Pulmonary artery endothelial cell (primary cell): ENCODE results near the gene CALCB. TPM values are rescaled to one million over a fixed set of nuclear protein-coding genes. Genes with fewer than 3 reads are reported as not detected.

ENCODE experiments used
- DNase-seq: peaks from one replicate; pipeline ENCODE4 v3.0.0-alpha.2; 2011; ENCODE audit warnings: low read depth, low spot score
- total RNA-seq: library from RNA; depleted of rRNA; stranded (reverse); fragments of >200 nt; gene quantifications from 2 replicates; pipeline ENCODE4 v1.2.3, GENCODE V29; 2014

The CALCB gene
- total RNA-seq, 1 donor from 2014 or later: 0.07 TPM

GRCh38 chr11:15074206-15075161, 1.1 kb downstream of the CALCB start:
- no peak for DNase-seq

DNA sequence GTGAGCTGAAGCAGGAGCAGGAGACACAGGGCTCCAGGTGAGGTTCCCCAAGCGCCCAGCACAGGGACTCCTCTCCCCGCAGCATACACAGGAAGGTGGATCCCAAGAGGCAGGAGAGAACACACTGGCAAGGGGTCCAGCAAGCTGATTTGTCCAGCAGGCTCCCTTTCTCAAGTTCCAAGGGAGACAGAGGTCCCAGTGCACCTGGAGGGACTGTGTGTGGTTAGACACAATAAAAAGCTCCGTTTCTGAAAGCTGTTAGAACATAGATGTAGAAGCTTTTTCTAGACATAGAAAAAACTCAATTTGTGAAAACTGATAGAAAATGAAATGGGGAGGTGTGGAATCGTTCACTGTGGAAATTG, 1.8 kb downstream of the CALCB start:
- DNase-seq: no peak

DNA sequence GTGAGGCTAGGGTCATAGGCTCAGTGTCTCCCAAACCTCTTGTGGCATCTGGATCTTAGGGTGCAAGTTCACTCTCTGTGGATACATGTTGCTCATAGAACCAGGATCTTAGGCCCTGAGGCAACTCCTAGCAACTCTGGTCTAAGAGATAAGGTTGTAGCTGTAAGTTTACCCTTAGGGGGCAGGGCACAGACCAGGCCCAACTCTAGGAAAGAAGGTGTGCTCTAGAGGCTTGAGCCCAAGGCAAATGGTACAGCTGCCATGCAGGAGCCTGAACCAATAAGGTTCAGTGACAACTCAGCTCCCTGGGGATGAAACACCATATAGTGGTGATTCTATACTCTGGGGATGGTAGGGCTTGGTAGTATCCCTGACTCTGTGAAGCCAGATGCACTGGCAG, 17.8 kb downstream of the CALCB start:
- DNase-seq: no peak

DNA sequence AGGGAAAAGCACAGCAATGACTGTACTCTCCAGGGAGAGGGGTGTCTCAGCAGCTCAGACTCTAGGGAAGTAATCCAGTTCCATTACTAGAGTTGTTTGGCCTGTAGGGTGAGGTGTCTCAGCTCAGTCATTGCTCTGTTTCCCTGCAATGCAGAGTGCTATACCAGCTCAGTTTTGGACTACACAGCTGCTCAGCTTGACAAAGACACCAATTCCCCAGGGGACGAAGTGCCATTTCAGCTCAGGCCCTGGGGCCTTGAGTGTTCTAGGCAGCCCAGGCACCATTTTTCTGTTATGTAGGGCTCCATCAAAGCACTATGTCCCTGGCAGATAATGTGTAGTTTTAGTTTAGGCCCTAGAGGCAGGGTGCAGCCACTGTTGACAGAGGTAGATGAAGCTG, 18.2 kb downstream of the CALCB start:
- DNase-seq: no peak

DNA sequence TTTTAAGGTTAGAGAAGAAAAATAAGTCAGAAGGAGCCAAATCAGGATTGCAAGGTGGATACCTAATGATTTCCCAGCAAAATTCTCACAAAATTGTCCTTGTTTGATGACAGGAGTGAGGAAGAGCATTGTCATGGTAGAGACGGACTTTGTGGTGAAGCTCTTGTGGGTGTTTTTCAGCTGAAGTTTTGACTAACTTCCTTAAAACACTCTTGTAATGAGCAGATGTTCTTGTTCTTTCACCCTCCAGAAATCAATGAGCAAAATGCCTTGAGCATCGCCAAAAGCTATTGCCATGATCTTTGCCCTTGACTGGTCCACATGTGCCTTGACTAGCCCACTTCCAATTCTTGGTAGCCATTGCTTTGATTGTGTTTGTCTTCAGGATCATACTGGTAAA, 20.0 kb downstream of the CALCB start:
- no peak for DNase-seq

DNA sequence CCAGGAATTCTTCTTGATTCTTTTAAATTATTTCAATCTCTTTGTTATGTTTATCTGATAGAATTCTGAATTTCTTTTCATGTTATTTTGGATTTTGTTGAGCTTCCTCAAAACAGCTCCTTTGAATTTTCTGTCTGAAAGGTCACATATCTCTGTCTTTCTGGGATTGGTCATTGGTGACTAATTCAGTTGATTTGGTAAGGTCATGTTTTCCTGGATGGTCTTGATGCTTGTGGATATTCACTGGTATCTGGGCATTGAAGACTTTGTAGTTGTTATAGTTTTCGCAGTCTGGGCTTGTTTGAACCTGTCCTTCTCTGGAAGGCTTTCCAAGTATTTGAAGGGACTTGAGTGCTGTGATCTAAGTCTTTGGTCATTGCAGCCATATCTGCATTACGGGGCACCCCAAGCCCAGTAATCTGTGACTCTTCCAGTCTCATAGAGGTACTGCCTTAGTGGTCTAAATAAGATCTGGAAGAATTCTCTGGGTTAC, 22.4 kb downstream of the CALCB start:
- no peak for DNase-seq

- DNase-seq: no peak
Measured at GRCh38 chr11:15097411-15097810, 24.0 kb downstream of the CALCB start.

- no peak for DNase-seq
Measured at GRCh38 chr11:15099267-15099666, 25.9 kb downstream of the CALCB start.

GRCh38 chr11:15101072-15101709, 27.8 kb downstream of the CALCB start:
- DNase-seq: peak; percentile 11

DNA sequence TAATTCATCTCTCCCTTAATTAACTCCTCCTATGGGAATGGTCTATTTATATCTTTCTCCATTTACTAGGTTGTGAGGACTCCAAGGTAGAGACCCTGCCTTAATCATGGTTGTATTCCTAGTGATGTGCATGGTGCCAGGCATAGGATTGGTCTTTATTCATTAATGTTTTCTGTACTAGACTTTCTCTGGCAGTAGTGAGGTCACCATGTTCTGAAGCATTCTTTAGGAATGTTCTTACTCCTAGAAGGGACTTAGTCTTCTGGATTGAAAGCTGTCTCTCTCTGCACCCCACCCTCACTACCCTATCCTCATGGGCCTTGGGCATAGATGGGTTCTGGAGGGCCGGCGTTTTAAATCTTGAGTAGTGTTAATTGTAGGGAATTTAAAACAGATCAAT, 30.8 kb downstream of the CALCB start:
- DNase-seq: no peak

DNA sequence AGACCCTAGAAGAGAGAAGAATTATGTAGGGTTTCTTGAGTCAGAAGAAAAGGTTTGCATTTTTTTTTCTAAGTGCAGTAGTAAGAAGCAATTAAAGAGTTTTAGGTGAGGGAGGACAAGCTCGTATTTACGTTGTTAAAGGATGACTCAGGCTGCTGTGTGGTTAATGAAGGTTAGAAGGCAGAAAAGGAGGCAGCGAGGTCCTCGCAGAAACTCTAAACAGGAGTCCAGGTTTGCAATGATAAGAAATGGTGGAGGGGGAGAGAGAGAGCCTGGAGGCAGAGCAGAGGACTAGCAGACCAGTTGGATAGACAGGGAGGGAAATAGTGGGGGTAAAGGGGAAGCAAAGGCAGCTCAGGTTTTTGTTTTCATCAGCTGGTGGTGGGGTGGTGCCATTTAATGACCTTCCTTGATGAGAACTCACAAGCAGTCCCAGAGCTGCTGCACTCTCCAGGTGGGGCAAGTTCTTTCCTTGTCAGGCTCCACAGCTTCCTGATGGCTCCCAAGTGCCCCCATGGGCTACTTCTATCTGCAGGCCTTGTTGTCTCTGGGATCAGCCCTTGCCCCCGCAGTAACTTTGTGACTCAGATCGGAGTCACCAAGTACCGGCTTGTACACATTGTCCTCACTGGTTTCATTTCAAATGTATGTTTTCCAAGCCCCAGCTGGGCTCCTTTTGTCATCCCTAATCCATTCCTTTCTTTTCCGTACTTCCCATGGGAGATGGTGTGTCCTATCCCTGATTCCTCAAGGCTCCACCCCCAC, 33.0 kb downstream of the CALCB start:
- DNase-seq: no peak

- DNase-seq: no peak
Measured at GRCh38 chr11:15107730-15108515, 34.5 kb downstream of the CALCB start.

GRCh38 chr11:15108592-15109130, 35.3 kb downstream of the CALCB start:
- no peak for DNase-seq

DNA sequence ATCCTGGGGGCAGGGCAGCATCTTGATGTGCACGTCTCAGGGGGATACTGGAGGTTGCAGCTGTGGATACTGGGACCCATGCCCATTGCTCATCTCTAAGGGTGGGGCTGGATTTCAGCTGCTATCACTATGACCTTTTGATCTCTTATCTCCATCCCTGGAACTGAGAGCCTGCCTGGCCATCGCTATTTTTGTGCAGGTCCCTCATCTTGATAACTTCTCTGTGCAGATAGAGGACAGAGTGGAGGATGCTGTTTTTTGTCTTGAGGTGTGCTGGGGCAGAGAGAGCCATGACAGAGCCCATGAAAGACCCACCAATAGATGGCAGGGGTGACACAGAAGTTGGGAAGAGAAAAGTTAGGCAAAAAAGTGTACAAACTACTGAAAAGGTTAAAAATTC, 36.2 kb downstream of the CALCB start:
- no peak for DNase-seq

DNA sequence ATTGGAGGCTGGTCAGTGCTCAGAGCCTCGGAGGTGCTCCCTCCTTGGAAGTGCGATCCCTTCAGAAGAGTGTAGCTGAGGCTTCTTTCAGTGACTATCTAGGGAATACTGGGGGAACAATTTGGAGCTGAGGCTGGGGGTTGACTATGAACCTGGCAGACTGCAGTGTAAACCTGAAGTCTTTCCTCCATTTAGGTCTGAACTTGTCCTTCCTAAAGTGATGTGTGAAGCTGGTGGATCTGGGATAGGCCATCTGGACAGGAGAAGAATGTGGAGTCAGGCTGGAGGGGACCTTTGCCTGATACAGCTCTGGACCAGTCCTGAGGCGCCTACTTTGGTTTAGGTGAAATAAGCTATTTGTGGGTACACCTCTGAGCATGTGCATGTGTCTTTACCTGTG, 37.8 kb downstream of the CALCB start:
- no peak for DNase-seq

GRCh38 chr11:15112131-15112541, 38.7 kb downstream of the CALCB start:
- no peak for DNase-seq

DNA sequence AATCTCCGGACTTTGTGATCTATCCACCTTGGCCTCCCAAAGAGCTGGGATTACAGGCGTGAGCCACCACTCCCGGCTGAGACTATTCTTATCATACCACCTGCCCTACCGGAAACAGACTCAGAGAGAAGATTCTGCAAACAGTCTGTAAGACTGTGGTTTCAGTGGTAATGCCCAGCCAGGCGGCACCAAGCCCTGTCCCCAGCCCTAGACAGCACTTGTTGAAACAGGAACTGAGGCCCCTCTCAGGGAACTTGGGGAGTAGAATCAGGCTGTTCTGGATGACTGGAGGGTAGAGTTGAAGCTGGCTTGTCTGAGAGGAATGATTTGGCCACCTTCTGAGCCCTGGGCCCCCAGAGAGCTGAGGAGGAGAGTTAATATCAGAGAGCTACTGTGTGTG, 40.0 kb downstream of the CALCB start:
- no peak for DNase-seq

- DNase-seq: no peak
Measured at GRCh38 chr11:15114501-15115475, 41.4 kb downstream of the CALCB start, which contains the start of gene INSC. INSC (plus strand) TSS chr11:15114923; CDS start chr11:15149175, 34,252 bp downstream.

GRCh38 chr11:15115686-15116085, 42.3 kb downstream of the CALCB start:
- DNase-seq: no peak

DNA sequence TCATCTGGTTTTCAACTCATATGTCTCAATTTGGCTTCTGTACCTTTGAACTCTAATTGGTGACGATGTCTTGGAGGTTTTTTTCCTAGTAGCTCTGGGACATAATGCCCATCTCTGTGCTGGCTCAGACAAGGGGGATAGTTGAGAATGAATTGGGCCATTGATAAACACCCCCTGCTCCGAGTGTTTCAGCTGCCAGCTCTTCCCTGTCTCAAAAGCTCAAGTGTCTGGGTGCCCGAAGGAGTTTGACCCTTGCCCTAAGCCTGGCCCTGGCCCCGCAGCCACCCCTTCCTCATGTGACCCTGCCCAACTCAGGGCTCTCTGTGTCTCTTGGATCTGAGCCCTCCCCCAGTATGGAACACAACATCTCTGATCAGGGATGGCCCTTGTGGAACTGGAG, 44.4 kb downstream of the CALCB start:
- DNase-seq: no peak
